ENCODE results near the gene MSTO1.
"Not testable (repeated sequence)": the region's sequence is repeated elsewhere in the genome, so short reads cannot be mapped to it uniquely, and the experiment has no call there.

- not testable (repeated sequence) for TF ChIP-seq CTCF (IDR thresholded peaks at IDR 0.05 in 2 of 3, conservative IDR thresholded peaks at IDR 0.05 in 1 of 3; ENCODE audit: control insufficient read depth in 2 of 3, extremely low read depth in 1 of 3, insufficient read depth in 1 of 3, low read depth in 3 of 3, low read length in 3 of 3); MLLT1 (IDR thresholded peaks at IDR 0.05); CREB1 (IDR thresholded peaks at IDR 0.05; ENCODE audit: low read depth); EZH2 (IDR thresholded peaks at IDR 0.05; ENCODE audit: borderline replicate concordance, control insufficient read depth, low read depth, low read length); TARDBP (IDR thresholded peaks at IDR 0.05; ENCODE audit: borderline replicate concordance); TCF3 (IDR thresholded peaks at IDR 0.05; ENCODE audit: borderline replicate concordance, insufficient read depth, low read depth, low read length); EP300 (IDR thresholded peaks at IDR 0.05; ENCODE audit: borderline replicate concordance in 1 of 2, control insufficient read depth in 1 of 2, low read depth in 2 of 2, low read length in 2 of 2); POLR2A (IDR thresholded peaks at IDR 0.05; ENCODE audit: low read depth, low read length)
These were observed 3.2 kb downstream of the MSTO1 start for GRCh38 chr1:155613226-155613625.

Data from GM12878 (cell line).